Peyer's patch (tissue), 4 donors: ENCODE measurements around the gene PRPF6.

ENCODE experiments used
- POLR2A ChIP-seq, 2 donors: fragments of 450-650 bp; IDR thresholded peaks; one replicate each; pipeline ENCODE4 v1.5.1; 2017; ENCODE audit warnings: antibody characterized with exemption in 2 of 2, mild to moderate bottlenecking in 2 of 2, moderate library complexity in 2 of 2
- TF ChIP-seq, protein P1 (sequence below), 6 experiments: fragments of 450-650 bp in 4 of 6; fragments of 200-600 bp in 2 of 6; sonication (generic) in 1 of 6; IDR thresholded peaks; one replicate each; pipeline ENCODE4 v1.5.1; 2017 to 2019; ENCODE audit warnings: antibody characterized with exemption in 6 of 6, mild to moderate bottlenecking in 3 of 6, moderate library complexity in 1 of 6

DNA sequence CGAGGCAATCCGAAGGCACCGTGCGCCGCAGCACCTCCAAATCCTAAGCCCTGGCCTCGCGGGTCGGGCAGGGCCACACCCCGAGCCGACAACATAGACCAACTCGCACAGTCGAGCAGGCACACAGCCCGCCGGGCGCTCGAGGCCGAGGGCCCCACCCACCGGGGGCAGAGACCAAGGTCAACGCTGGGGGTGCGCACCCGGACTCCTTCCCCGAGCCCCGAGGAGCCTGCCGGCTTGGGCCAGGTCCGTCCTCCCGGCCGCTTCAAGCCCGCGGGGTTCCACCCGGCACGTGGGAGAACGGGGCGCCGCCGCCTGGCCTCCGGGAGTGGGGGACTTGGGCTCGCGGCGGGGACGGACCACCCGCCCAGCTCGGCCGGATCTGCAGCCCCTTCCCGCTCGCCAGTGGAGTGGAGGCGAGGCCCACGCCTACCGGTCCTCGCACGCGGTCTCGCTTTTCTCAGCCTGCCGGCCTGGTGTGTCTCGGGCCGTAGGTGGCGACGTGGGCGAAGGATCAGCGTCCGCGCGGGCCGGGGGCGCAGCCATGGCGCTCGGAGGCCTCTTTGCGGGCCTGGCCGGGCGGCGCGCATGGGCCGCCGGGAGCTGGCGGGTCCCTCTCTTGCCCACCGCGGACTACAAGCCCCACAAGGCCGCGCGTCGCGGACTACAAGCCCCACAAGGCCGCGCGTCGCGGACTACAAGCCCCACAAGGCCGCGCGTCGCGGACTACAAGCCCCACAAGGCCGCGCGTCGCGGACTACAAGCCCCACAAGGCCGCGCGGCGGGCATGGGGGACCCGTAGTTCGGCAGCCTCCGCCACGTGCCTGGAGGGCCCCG is 24.9 kb upstream of the PRPF6 start, which contains the start of gene UCKL1:
- TF ChIP-seq, protein P1, sequence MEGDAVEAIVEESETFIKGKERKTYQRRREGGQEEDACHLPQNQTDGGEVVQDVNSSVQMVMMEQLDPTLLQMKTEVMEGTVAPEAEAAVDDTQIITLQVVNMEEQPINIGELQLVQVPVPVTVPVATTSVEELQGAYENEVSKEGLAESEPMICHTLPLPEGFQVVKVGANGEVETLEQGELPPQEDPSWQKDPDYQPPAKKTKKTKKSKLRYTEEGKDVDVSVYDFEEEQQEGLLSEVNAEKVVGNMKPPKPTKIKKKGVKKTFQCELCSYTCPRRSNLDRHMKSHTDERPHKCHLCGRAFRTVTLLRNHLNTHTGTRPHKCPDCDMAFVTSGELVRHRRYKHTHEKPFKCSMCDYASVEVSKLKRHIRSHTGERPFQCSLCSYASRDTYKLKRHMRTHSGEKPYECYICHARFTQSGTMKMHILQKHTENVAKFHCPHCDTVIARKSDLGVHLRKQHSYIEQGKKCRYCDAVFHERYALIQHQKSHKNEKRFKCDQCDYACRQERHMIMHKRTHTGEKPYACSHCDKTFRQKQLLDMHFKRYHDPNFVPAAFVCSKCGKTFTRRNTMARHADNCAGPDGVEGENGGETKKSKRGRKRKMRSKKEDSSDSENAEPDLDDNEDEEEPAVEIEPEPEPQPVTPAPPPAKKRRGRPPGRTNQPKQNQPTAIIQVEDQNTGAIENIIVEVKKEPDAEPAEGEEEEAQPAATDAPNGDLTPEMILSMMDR (IDR thresholded peaks at IDR 0.05): peak in 2 of 6 experiments; percentile 1
- peak; percentile 76 to 83 for TF ChIP-seq POLR2A (IDR thresholded peaks at IDR 0.05)
